HG03521 (cell line): ENCODE results near the gene ZNF700.
"Not testable (repeated sequence)": the region's sequence is repeated elsewhere in the genome, so short reads cannot be mapped to it uniquely, and the experiment has no call there.

Experiments used
- ATAC-seq: cut with Tn5 transposase; IDR thresholded peaks from one replicate; pipeline ENCODE4 v1.9.1; 2021; ENCODE audit warnings: mild to moderate bottlenecking, moderate library complexity; ENCODE audit not compliant: unreplicated experiment

The ZNF700 gene

GRCh38 chr19:11938383-11938782, 13.5 kb downstream of the ZNF700 start:
- ATAC-seq = not testable (repeated sequence)

GRCh38 chr19:11941361-11941887, 16.5 kb downstream of the ZNF700 start:
- ATAC-seq = not testable (repeated sequence)

GRCh38 chr19:11942008-11942842, 17.3 kb downstream of the ZNF700 start:
- ATAC-seq = no peak

- ATAC-seq = no peak
Measured at GRCh38 chr19:11942843-11943108, 17.9 kb downstream of the ZNF700 start.

GRCh38 chr19:11944656-11945055, 19.7 kb downstream of the ZNF700 start:
- ATAC-seq = no peak

GRCh38 chr19:11948646-11949045, 23.7 kb downstream of the ZNF700 start:
- no peak for ATAC-seq

- no peak for ATAC-seq
Measured at GRCh38 chr19:11949201-11949600, 24.3 kb downstream of the ZNF700 start.

- not testable (repeated sequence) for ATAC-seq
Measured at GRCh38 chr19:11949614-11950080, 24.7 kb downstream of the ZNF700 start.

GRCh38 chr19:11950312-11950711, 25.4 kb downstream of the ZNF700 start:
- no peak for ATAC-seq

GRCh38 chr19:11963566-11964355, 38.9 kb downstream of the ZNF700 start:
- no peak for ATAC-seq

GRCh38 chr19:11964496-11964857, 39.6 kb downstream of the ZNF700 start:
- no peak for ATAC-seq

GRCh38 chr19:11964858-11965645, 40.1 kb downstream of the ZNF700 start, which contains the start of gene ZNF763:
ZNF763 (plus strand) TSS chr19:11965040; CDS start chr19:11965209, 169 bp downstream.
- ATAC-seq = peak; percentile 89

- ATAC-seq = no peak
Measured at GRCh38 chr19:11970174-11970573, 45.3 kb downstream of the ZNF700 start.

GRCh38 chr19:11971041-11971440, 46.1 kb downstream of the ZNF700 start:
- no peak for ATAC-seq

- ATAC-seq = no peak
Measured at GRCh38 chr19:11973019-11973810, 48.3 kb downstream of the ZNF700 start.

- ATAC-seq = no peak
Measured at GRCh38 chr19:11978492-11979100, 53.7 kb downstream of the ZNF700 start.

- no peak for ATAC-seq
Measured at GRCh38 chr19:11979527-11979926, 54.6 kb downstream of the ZNF700 start.

GRCh38 chr19:11982526-11982925, 57.6 kb downstream of the ZNF700 start:
- no peak for ATAC-seq

GRCh38 chr19:11984986-11985385, 60.1 kb downstream of the ZNF700 start:
- no peak for ATAC-seq

- ATAC-seq = no peak
Measured at GRCh38 chr19:11986754-11987153, 61.8 kb downstream of the ZNF700 start.
